Uterine smooth muscle cell (primary cell): ENCODE results near the gene BRAF. TPM values are rescaled to one million over a fixed set of nuclear protein-coding genes. Genes with fewer than 3 reads are reported as not detected.

Experiments used
- total RNA-seq: library from RNA; depleted of rRNA; stranded (reverse); fragments of >200 nt; gene quantifications from 2 replicates; pipeline ENCODE4 v1.2.3, GENCODE V29; 2014

Gene BRAF
- total RNA-seq, result 17.6 and 23.7 TPM in 2 replicates

DNA sequence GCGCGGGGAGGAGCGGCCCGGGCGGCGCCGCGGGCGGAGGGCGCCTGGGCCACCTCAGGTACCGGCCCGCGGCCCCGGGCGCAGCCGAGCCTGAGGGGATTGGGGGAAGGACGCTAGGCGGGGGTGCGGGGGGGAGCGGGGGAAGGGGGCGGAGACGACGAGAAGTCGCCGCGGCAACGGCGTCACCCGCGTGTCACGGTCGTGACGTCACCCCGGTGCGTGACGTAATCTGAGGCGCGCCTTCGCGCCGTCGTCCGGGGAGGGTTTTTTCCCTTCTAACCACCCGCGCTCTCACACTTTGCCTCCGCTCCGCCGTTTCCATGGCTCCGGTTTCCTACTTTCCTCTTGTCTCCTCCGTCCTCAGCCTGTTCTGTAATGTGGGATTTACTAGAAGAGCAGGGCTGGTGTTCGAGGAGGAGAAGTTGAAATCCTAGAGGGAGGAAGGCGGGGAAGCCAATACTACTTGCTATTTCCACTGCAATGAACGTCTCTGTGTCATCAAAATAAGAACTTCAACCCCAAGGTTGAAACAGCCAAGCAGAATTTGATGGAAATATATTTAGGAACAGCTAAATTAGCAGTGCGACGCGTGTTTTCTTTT, at the start of gene BRAF:
TSS of gene BRAF (minus strand) at position 109 of the 601 bp plus-strand sequence. CDS start 226 bp downstream, outside the sequence.

GRCh38 chr7:140696680-140697446, 227.9 kb downstream of the BRAF start, which contains the start of gene NDUFB2:
Gene NDUFB2, plus strand, starts transcription at chr7:140696708. Its CDS starts 37 bp downstream, at chr7:140696745.

GRCh38 chr7:140672382-140673062, 252.2 kb downstream of the BRAF start, which contains the start of gene ADCK2:
Gene ADCK2, plus strand, starts transcription at chr7:140672945. Its CDS starts 386 bp downstream, at chr7:140673331.

Other genes with a start within 250 kb of the BRAF start
- 179 and 188 TPM in 2 replicates for gene NDUFB2, start 228.2 kb downstream of the BRAF start, total RNA-seq
- 24.2 and 29.8 TPM in 2 replicates for gene MRPS33, start 90.0 kb upstream of the BRAF start, total RNA-seq
- gene TMEM178B, start 149.1 kb upstream of the BRAF start, total RNA-seq, result under 0.01 TPM in 1 of 2 replicates, not detected in the other